Activated T-cell treated with anti-CD3 and anti-CD28 coated beads, Interleukin-2, amount 50 U/mL, for 48 hours (primary cell): Measurements from ENCODE around the gene ZC3HAV1.
"Not testable (repeated sequence)": the region's sequence is repeated elsewhere in the genome, so short reads cannot be mapped to it uniquely, and the experiment has no call there.

Source experiments
- DNase-seq, 2 experiments: peaks; one replicate each; pipeline ENCODE4 v3.0.0-alpha.2; 2020

Gene ZC3HAV1

GRCh38 chr7:139109188-139109982 is at the start of gene ZC3HAV1:
Gene ZC3HAV1 (minus strand): TSS chr7:139109720. CDS start chr7:139109331, 389 bp downstream.
- DNase-seq, result peak; percentile 88 to 89

DNA sequence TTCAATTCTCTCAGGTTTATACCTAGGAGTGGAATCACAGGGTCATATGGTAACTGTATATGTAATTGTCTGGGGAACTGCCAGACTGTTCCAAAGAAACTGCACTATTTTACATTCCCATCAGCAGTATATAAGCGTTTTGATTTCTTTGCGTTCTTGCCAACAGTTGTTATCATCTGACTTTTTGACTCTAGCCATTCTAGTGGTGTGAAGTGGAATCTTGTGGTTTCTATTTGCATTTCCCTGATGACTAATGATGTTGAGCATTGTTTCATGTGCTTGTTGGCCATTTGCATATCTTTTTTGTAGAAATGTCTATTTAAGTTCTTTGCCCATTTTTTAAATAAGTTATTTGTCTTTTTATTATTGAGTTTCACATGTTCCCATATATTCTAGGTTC is 44.3 kb upstream of the ZC3HAV1 start:
- no peak for DNase-seq

- DNase-seq, result no peak
Observed at GRCh38 chr7:139152149-139152548, 42.6 kb upstream of the ZC3HAV1 start.

- no peak for DNase-seq
Observed at GRCh38 chr7:139139150-139139549, 29.6 kb upstream of the ZC3HAV1 start.

GRCh38 chr7:139133335-139134139 is 24.0 kb upstream of the ZC3HAV1 start:
- peak; percentile 93 to 94 for DNase-seq

GRCh38 chr7:139132887-139133286 is 23.4 kb upstream of the ZC3HAV1 start:
- DNase-seq, result no peak

DNA sequence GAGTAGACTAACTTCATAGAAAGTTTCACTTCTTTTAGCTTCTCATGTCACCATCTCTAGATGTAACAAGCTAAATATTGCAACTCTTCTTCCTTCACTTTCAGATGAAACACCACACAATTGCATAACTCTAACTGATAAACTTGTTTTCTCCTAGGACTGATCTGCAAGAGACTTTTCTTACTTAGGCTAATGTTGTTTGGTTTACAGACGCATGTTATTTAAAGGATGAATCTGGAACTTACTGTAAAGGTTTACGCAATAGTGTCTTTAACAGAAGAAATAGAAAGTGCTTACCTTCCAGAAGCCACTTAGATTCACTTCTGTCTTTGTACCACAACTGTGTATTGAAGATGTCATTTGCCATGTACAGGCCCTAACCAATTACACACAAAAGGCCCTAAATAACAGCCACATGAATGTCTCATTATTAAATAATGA is 22.1 kb upstream of the ZC3HAV1 start:
- no peak for DNase-seq

- not testable (repeated sequence) for DNase-seq
Observed at GRCh38 chr7:139129814-139130213, 20.3 kb upstream of the ZC3HAV1 start.

GRCh38 chr7:139127648-139128047 is 18.1 kb upstream of the ZC3HAV1 start:
- no peak for DNase-seq

DNA sequence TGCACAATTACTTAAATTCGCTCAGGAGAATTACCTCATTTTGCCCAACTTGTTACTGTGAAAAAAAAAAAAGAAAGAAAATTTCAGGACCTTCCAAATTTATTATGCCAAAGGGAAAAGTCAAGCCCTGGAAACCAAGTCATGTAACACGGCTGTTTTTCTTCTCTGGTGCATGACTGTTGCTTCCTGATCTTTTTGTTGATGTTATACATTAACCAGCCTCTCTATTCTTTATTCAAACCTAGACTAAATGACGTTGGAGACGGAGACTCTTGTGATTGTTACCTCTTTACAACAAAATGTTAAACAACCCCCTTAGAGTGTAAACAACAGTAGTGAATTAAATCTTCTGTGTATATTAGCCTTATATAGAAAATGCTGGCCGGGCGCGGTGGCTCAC is 16.1 kb upstream of the ZC3HAV1 start:
- no peak for DNase-seq

DNA sequence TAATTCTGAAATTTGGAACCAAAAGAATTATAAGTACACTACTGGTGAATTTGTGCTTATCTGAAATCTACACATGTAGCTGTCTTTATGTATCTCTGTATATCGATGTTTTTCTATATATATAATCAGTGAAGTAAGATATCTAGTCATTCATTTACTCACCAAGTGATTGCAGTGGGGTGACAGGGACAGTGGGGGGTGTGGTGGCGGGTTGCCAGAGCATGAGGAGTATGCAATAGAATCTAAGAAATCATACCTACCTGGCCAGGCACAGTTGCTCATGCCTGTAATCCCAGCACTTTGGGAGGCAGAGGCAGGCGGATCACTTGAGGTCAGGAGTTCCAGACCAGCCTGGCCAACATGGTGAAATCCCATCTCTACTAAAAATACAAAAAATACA is 15.5 kb upstream of the ZC3HAV1 start:
- DNase-seq, result not testable (repeated sequence)

DNA sequence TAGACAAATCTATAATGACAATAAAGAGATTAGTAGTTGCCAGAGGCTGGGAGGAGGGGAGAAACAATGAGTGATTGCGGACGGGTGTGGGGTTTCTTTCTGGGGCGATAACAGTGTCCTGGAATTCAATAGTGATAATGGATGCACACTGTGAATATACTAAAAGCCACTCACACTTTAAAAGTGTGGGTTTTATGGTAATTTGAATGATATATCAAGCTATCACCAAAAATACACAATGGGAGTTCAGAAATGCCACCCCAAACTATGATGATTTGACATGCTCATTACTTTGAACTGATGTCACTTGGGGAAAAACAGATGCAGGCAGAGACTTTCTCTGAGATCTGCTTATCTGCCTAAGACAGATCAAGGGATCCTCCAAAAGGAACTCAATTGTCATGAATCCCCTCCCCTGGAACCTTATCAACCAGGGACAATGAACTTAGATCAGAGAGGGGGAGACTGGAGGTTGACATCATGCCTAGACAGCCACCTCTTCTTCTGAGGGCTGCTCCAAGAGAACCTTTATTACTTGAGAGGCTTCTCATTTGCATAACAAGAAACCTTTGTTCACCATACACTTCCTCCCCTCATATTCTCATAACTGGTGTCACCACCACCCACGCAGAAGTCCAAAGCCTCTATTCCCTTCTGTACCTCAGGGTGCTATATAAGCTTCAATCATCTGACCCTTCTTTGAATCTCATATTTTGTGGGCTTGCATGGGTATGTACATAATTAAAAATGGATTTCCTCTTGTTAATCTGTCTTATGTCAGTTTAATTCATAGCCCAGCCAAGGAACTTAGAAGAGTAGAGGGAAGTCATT is 14.8 kb upstream of the ZC3HAV1 start:
- peak in 1 of 2 experiments; percentile 42 for DNase-seq

DNA sequence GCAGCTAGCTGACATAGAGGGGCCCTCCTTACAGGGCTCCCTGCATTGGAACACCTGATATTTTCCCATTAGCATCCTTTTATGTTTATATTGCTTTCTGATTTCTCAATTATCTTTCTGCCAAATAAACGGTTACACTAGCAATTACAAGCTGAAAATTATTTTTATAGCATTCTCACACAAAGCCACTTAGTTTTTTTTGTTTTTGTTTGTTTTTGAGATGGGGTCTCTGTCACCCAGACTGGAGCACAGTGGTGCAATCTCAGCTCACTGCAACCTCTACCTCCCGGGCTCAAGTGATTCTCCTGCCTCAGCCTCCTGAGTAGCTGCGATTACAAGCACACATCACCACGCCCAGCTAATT is 9.9 kb upstream of the ZC3HAV1 start:
- no peak for DNase-seq

- DNase-seq, result peak; percentile 55 to 63
Observed at GRCh38 chr7:139118805-139119485, 9.4 kb upstream of the ZC3HAV1 start.

DNA sequence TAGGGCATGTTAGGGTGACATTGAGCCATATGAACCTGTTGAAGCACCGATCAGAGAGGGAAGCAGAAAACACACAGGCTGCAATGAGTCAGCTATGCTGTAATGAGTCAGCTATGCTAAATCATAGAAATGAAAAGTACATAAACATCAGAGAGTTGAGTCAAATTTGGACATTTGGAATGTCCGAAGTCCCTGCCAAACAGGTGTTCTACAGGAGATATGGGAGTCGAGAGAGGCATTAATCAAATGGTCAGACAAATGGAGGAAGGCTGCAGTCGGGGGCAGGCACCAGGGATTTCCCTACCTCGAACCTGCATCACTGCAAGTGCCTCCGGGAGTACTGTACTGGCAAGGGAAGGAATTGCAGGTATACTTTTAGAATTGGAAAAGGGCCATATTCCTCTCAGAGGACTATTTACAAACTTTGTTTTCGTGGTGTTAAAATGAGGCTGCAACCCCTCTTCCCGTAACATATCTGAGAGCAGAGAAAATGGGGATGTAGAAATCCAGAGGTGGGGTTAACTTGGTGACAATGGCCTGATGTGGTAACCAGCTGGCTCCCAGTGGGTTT is 8.8 kb upstream of the ZC3HAV1 start:
- peak; percentile 46 to 60 for DNase-seq

DNA sequence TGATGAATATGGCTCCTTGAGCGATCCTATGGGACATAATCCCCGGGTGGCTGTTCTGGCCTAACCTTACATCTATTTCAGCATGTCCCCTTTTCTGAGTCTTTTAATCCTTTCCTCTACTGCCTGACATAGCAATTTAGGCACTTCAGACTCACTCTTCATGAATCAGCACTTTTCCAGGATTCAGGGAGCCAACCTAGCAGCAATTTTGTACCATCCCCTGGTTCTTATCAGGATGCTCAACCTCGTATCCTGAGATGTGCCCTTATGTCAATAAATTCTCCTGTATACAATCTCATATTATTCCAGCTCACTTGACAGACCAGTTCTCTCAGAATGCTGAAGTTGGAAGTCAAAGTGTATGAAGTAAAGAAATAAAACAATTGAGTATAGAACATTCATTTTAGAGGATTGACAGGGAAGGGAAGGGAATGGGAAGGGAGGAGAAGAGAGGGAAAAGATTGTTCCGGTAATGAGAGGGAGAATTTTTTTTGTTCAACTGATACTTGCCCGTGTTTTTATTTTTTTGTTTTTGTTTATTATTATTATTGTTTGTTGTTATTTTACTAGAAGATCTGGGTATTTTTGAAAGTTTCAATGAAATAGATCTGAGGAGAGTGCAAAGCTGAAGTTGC is 8.2 kb upstream of the ZC3HAV1 start:
- no peak for DNase-seq

- DNase-seq, result no peak
Observed at GRCh38 chr7:139116999-139117398, 7.5 kb upstream of the ZC3HAV1 start.

- no peak for DNase-seq
Observed at GRCh38 chr7:139115104-139115503, 5.6 kb upstream of the ZC3HAV1 start.

DNA sequence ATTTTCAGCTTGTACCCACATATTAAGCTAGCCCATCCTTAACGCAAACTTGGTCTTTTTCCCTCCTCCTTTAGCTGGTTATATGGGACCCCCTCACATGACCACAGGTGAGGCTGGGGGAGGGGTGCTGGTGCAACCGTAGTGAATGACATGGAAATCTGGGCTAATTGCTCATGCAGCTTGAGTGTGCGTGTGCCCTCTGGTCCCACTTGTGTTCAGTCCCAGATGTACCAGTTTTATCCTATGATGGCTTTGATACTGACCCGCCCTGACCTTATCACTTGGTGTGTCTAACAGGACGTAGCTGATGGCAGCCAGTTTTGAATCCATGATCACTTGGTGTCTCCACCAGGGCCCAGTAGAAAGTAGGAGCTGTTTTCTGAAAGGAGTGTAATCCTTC is 5.1 kb upstream of the ZC3HAV1 start:
- no peak for DNase-seq

DNA sequence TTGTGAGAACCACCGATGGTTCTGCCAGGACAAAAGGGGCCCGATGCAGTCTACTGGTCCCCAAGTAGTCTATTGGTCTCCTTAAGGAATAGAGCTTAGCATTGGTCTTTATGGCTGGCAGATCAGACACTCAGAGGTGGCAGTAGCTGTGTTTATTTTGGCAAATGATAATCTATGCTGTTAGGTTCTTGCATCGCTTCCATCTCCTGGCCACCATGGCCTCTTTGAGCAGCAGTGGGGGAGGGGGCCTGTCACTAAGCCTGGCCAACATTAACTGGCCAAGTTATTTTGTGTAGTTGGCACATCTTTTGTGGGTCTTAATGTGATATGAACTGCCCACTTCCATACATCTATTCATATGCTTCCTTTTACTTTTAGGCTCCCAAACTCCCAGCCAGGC is 4.5 kb upstream of the ZC3HAV1 start:
- no peak for DNase-seq

DNA sequence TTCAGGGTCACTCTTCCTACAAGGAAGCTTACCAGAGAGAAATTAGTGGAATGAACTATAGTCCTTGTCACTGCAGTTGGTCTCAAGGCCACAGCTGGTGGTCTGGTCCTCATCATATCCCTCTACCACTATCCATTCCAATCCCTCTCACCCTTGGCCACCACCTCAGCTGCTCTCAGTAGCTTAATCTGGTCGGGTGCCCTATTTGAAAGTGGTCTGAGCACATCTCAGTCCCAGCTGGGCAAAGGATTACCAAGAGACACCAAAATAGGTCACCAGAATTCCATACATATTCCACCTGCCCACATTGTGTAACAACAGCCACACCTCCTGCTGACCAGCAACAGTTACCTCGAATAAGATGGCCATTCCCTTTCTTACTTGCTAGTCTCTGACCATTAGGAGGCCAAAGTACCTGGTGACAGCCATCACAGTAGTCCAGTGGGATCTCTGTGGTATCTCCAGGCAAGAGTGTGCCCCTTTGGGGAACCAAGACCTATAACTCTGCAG is 3.3 kb upstream of the ZC3HAV1 start:
- no peak for DNase-seq
